Central memory CD8-positive, alpha-beta T cell (primary cell): ENCODE results near the gene IFIT3.

Experiments
- ATAC-seq: fragments of 150-1000 bp; cut with Tn5 transposase; replicated peaks from 2 replicates; pipeline ENCODE4 v1.10.0; 2022; ENCODE audit warnings: mild to moderate bottlenecking, moderate FRiP score, moderate number of reproducible peaks; ENCODE audit not compliant: poor library complexity, severe bottlenecking; ENCODE audit errors: extremely low read depth
- DNase-seq, 2 donors: peaks; one replicate each; pipeline ENCODE4 v3.0.0; 2021; ENCODE audit warnings: low spot score in 2 of 2
- H3K27ac Mint-ChIP-seq: one replicate; pipeline ENCODE4 v1.8.0; 2022; ENCODE audit warnings: low read depth, mild to moderate bottlenecking, moderate library complexity, mixed read lengths
- H3K27me3 Mint-ChIP-seq: one replicate; pipeline ENCODE4 v1.8.0; 2022; ENCODE audit warnings: mixed read lengths
- H3K36me3 Mint-ChIP-seq: one replicate; pipeline ENCODE4 v1.8.0; 2022; ENCODE audit warnings: mild to moderate bottlenecking, moderate library complexity, mixed read lengths; ENCODE audit not compliant: insufficient read depth
- H3K4me1 Mint-ChIP-seq: one replicate; pipeline ENCODE4 v1.8.0; 2022; ENCODE audit warnings: mixed read lengths
- H3K4me3 Mint-ChIP-seq: one replicate; pipeline ENCODE4 v1.8.0; 2022; ENCODE audit warnings: mild to moderate bottlenecking, moderate library complexity, mixed read lengths
- H3K9me3 Mint-ChIP-seq: one replicate; pipeline ENCODE4 v1.8.0; 2022; ENCODE audit warnings: mixed read lengths

Gene IFIT3

DNA sequence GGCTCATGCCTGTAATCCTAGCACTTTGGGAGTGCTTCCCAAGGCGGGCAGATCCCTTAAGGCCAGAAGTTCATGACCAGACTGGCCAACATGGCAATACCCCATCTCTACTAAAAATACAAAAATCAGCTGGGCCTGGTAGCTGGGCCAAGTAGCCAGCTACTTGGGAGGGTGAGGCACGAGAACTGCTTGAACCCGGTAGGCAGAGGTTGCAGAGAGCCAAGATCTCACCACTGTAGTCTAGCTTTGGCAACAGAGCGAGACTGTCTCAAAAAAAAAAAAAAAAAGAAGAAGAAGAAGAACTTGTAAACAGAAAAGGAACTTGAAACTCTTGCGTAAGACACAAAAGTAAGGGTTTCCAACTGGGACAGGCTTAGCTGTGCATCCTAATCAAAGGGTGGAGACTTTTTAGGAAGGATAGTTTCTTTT is 31.6 kb upstream of the IFIT3 start:
- no peak overlapping the region for H3K27ac Mint-ChIP-seq
- peaks cover 6% of the 10 kb centered on the region for H3K4me1 Mint-ChIP-seq
- no peaks in the 10 kb centered on the region for H3K27me3 Mint-ChIP-seq
- DNase-seq: no peak
- H3K9me3 Mint-ChIP-seq: no peaks in the 10 kb centered on the region
- H3K36me3 Mint-ChIP-seq: peaks cover 4% of the 10 kb centered on the region
- no peak overlapping the region for H3K4me3 Mint-ChIP-seq
- no peak for ATAC-seq

DNA sequence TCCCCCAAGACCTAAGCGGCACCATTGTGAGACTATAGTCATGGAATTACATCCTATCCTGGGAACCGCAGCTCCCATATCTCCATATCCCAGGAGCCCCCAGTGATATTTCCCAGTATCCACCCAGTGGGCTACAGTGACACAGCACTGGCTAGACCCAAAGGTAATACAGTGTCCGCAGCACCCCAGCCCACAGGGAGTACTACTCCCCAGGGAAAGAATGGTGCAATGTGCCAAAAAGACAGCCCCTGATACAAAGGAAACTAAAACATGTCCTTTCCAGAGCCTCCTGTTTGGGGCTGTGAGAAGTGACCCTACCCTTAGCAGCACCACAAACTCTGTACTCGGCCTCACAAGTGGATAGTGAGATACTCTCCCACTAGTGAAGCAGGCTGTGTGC is 30.4 kb upstream of the IFIT3 start:
- Mint-ChIP-seq H3K27me3 (no peaks in the 10 kb centered on the region), H3K27ac (no peak overlapping the region), H3K4me3 (no peak overlapping the region), H3K36me3 (peaks cover 13% of the 10 kb centered on the region), H3K4me1 (peaks cover 12% of the 10 kb centered on the region), H3K9me3 (no peaks in the 10 kb centered on the region)
- ATAC-seq: no peak
- no peak for DNase-seq

DNA sequence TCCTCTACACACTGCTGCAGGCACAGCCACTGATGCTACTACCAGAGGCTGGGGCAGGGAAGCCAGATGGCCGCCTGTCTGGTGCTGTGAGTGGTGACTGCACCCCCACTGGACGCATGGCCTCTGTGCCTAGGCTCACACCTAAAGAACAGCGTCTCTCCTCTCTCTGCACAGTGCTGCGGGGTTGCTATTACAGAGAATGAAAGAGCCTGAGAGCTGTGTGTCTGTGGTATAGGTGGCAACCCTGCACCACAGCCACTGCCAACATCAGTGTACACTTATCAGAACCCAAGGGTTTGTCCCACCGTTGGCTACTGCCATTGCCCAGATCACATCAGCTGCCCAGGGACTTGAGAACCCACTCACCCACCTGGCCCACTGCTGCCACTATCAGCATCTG is 30.0 kb upstream of the IFIT3 start:
- H3K4me1 Mint-ChIP-seq: peaks cover 16% of the 10 kb centered on the region

DNA sequence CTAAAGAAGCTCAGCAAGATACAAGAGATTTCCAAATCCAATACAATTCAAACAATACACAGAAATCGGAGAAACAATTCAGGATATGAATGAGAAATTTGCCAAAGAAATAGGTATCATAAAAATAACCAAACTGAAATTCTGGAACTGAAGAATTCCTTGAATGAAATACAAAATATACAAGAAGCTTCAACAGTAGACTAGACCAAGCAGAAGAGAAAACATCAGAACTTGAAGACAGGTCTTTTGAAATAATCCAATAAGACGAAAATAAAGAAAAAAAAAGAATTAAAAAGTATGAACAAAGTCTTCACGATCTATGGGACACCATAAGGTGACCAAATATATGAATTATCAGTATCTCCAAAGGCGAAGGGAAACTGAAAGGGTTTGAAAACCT is 28.8 kb upstream of the IFIT3 start:
- no peaks in the 10 kb centered on the region for H3K9me3 Mint-ChIP-seq
- no peak for DNase-seq
- no peak overlapping the region for H3K27ac Mint-ChIP-seq
- H3K4me1 Mint-ChIP-seq: peaks cover 29% of the 10 kb centered on the region
- peaks cover 15% of the 10 kb centered on the region for H3K36me3 Mint-ChIP-seq
- no peak for ATAC-seq
- no peak overlapping the region for H3K4me3 Mint-ChIP-seq
- no peaks in the 10 kb centered on the region for H3K27me3 Mint-ChIP-seq

More for the DNA sequence above, 30.0 kb upstream of the IFIT3 start:
- no peak overlapping the region for H3K27ac Mint-ChIP-seq
- H3K4me3 Mint-ChIP-seq: no peak overlapping the region
- peaks cover 15% of the 10 kb centered on the region for H3K36me3 Mint-ChIP-seq
- H3K27me3 Mint-ChIP-seq: no peaks in the 10 kb centered on the region
- no peak for DNase-seq
- no peak for ATAC-seq
- no peaks in the 10 kb centered on the region for H3K9me3 Mint-ChIP-seq

DNA sequence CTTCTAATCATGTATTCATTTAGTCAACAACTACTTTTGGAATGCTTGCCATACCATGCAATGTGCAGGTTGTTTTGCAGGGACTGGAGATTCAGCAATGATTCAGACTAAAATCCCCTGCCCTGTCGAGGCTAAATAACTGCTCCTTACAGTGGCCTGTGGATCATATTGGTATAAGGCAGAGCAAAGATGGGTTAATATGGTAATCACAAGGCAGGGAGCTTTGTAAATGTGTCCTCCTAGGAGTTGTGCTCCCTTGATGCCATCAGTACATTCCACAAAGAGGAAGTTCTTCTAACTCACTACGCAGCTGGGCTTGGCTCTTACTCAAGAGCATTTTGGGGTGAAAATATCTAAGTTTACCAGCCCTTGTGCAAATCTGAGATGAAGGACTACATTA is 26.6 kb upstream of the IFIT3 start:
- Mint-ChIP-seq H3K4me1 (peaks cover 41% of the 10 kb centered on the region), H3K36me3 (peaks cover 22% of the 10 kb centered on the region), H3K4me3 (peak overlapping the region; percentile 91), H3K27me3 (no peaks in the 10 kb centered on the region), H3K27ac (peak overlapping the region; percentile 97), H3K9me3 (no peaks in the 10 kb centered on the region)
- DNase-seq (no peak), ATAC-seq (peak; percentile 42)

DNA sequence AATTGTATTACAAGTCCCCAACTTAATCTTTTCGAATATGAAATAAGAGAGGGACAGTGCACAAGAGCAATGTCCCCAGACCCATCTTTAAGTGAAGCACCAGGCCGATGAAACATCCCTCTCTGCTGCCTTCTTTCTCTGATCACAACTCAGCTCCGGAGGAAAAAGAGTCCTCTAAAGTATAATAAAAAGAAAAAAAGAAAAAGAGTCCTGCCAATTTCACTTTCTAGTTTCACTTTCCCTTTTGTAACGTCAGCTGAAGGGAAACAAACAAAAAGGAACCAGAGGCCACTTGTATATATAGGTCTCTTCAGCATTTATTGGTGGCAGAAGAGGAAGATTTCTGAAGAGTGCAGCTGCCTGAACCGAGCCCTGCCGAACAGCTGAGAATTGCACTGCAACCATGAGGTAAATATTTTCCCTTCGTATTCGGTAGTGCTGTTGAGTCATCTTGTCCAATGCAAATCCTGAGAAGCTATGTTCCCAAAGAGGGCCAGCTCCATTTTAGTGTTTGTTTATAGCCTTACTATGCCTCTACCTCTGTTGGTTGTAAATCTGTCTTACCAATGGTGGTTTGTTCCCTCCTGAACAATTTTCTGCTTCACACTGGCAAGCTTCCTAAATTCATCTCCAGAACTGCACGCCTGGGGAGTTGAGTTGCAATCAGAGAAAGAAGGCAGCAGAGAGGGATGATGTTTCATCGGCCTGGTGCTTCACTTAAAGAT is 25.9 kb upstream of the IFIT3 start, which contains the start of gene IFIT2:
TSS of gene IFIT2 (plus strand) at position 326 of the 725 bp plus-strand sequence. CDS start at position 404, 78 bp downstream.
- DNase-seq: peak in 1 of 2 donors; percentile 20
- Mint-ChIP-seq H3K27me3 (no peaks in the 10 kb centered on the region), H3K4me3 (peak within 1 kb of the TSS; percentile 91), H3K9me3 (no peaks in the 10 kb centered on the region), H3K36me3 (peaks cover 27% of the 10 kb centered on the region), H3K4me1 (peaks cover 41% of the 10 kb centered on the region), H3K27ac (peak within 1 kb of the TSS; percentile 97)
- peak; percentile 74 for ATAC-seq

DNA sequence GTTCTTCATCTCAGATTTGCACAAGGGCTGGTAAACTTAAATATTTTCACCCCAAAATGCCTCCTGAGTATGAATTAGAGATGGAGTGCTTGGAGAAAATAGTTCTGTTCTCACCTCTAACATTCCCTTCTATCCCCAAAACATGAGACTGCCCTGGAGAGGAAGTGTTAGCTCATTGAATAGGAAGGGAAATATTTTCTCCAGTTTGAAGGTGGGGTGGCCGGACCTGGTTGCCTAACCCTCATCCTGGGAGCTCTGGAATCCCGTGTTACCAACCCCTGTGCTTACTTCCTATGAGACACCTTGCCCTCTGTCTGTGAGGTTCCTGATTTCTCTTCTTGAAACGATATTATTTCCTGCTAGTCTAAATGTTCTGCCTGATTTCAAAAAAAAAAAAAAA is 25.2 kb upstream of the IFIT3 start:
- DNase-seq (no peak), ATAC-seq (no peak)
- H3K4me1 Mint-ChIP-seq: peaks cover 41% of the 10 kb centered on the region
- H3K36me3 Mint-ChIP-seq: peaks cover 33% of the 10 kb centered on the region
- no peaks in the 10 kb centered on the region for H3K9me3 Mint-ChIP-seq
- peak overlapping the region; percentile 91 for H3K4me3 Mint-ChIP-seq
- H3K27ac Mint-ChIP-seq: peak overlapping the region; percentile 97
- no peaks in the 10 kb centered on the region for H3K27me3 Mint-ChIP-seq

DNA sequence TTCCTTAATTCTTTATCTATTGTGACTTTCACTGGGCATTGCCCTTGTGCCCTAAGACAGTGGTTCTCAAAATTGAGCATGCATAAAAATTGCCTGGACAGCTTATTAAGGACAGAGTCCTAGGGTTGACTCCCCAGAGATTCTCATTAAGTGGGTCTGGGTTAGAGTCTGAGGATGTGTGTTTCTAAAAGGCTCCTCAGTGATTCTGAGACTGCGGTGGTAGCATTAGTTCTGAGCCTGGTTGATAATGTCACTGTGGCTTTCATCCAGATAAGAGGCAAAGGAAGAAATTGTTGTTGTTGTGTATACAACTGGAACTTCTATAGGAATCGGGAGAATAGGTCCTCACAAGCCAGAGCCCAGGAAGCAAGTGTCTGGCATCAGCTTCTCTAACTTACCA is 24.6 kb upstream of the IFIT3 start:
- no peak for ATAC-seq
- Mint-ChIP-seq H3K36me3 (peaks cover 38% of the 10 kb centered on the region), H3K9me3 (no peaks in the 10 kb centered on the region), H3K27ac (peak overlapping the region; percentile 97), H3K27me3 (no peaks in the 10 kb centered on the region), H3K4me1 (peaks cover 41% of the 10 kb centered on the region), H3K4me3 (peak overlapping the region; percentile 91)
- DNase-seq: no peak

DNA sequence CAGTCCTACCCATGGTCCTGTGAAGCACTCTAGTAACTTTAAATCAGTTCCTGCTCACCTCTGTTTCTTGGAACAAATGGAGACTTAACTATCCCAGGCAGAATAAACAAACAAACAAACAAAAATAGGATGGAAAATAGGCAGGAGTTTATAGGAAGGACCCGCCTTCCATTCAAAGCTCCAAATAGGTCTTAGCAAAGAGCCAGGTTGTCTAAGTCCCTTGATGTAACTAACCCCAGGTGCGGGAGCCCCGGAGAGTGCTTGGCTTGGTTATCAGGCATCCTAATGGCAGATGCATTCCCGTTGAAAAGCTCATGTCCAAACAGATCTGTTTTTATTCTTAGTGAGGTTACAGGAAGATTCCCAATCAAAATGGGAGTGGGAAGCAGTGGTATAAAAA is 23.8 kb upstream of the IFIT3 start:
- peaks cover 41% of the 10 kb centered on the region for H3K4me1 Mint-ChIP-seq
- no peaks in the 10 kb centered on the region for H3K27me3 Mint-ChIP-seq
- H3K4me3 Mint-ChIP-seq: peak overlapping the region; percentile 91

DNA sequence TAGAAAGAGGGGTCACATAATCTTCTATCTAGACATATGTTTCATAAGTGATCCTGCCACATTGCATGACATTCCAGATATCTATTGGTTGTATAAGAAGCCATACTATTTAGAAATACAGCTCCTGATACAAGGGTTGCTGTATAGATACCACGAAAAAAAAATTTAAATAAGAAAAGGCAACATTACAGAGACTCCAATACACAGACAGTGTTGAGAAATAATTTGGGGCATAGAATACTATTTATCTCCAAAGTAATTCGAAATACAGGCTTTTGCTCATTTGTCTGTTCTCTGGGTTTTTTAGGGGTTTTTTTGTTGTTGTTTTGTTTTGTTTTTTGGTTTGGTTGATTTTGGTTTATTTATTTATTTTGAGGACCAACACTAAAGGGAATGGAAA is 23.4 kb upstream of the IFIT3 start:
- H3K4me3 Mint-ChIP-seq: peak overlapping the region; percentile 91
- H3K4me1 Mint-ChIP-seq: peaks cover 41% of the 10 kb centered on the region
- no peaks in the 10 kb centered on the region for H3K27me3 Mint-ChIP-seq
- ATAC-seq (no peak), DNase-seq (no peak)
- no peak overlapping the region for H3K27ac Mint-ChIP-seq
- peaks cover 46% of the 10 kb centered on the region for H3K36me3 Mint-ChIP-seq
- H3K9me3 Mint-ChIP-seq: no peaks in the 10 kb centered on the region

More for the DNA sequence above, 23.8 kb upstream of the IFIT3 start:
- peak overlapping the region; percentile 97 for H3K27ac Mint-ChIP-seq
- H3K9me3 Mint-ChIP-seq: no peaks in the 10 kb centered on the region
- no peak for DNase-seq
- peaks cover 42% of the 10 kb centered on the region for H3K36me3 Mint-ChIP-seq
- no peak for ATAC-seq

DNA sequence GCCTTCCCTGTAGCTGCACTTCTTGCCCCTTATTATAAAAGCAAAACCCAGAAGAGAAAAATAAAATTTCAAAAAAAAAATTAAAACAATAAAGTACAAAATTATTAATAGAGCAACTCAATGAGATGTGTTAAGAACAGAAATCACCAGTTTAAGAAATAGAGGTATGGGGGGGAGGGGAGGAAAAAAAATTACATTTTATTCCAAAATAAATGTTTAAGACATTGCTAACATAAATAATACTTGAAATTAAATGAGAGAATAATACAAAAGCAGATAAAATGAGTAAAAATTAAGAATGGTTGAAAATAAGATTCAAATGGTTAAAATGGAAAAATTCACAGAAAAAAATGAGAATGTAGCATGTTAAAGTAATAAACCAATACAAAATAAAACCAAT is 22.9 kb upstream of the IFIT3 start:
- Mint-ChIP-seq H3K36me3 (peaks cover 51% of the 10 kb centered on the region), H3K4me3 (no peak overlapping the region), H3K9me3 (no peaks in the 10 kb centered on the region), H3K4me1 (peaks cover 41% of the 10 kb centered on the region), H3K27ac (peak overlapping the region; percentile 61), H3K27me3 (no peaks in the 10 kb centered on the region)
- no peak for ATAC-seq
- no peak for DNase-seq

DNA sequence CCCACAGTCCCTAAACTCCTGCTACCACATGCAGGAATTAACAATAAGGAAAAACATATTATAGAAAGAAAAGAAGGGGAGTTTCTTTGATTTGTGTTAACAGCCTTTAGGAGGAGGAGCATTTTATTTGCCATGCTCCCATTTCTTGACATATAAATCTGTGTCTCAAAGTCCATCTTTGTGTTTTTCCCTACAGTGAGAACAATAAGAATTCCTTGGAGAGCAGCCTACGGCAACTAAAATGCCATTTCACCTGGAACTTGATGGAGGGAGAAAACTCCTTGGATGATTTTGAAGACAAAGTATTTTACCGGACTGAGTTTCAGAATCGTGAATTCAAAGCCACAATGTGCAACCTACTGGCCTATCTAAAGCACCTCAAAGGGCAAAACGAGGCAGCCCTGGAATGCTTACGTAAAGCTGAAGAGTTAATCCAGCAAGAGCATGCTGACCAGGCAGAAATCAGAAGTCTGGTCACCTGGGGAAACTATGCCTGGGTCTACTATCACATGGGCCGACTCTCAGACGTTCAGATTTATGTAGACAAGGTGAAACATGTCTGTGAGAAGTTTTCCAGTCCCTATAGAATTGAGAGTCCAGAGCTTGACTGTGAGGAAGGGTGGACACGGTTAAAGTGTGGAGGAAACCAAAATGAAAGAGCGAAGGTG is 21.9 kb upstream of the IFIT3 start:
- no peak overlapping the region for H3K4me3 Mint-ChIP-seq
- H3K36me3 Mint-ChIP-seq: peaks cover 53% of the 10 kb centered on the region
- H3K9me3 Mint-ChIP-seq: no peaks in the 10 kb centered on the region
- ATAC-seq (no peak), DNase-seq (no peak)
- H3K27me3 Mint-ChIP-seq: no peaks in the 10 kb centered on the region
- peak overlapping the region; percentile 61 for H3K27ac Mint-ChIP-seq
- H3K4me1 Mint-ChIP-seq: peaks cover 39% of the 10 kb centered on the region
